Stimulated activated CD8-positive, alpha-beta memory T cell treated with anti-CD3 and anti-CD28 coated beads, Interleukin-15, amount 100 ng/mL, for 48 hours (primary cell): ENCODE data around the gene AK1.
"Not testable (repeated sequence)": the region's sequence is repeated elsewhere in the genome, so short reads cannot be mapped to it uniquely, and the experiment has no call there.

Source experiments
- DNase-seq, 2 donors: peaks; one replicate each; pipeline ENCODE4 v3.0.0-alpha.2; 2020; ENCODE audit warnings: low read depth in 2 of 2

The AK1 gene

GRCh38 chr9:127848756-127849504 is 28.5 kb downstream of the AK1 start:
- DNase-seq = no peak

- DNase-seq = no peak
These were observed 29.4 kb downstream of the AK1 start for GRCh38 chr9:127847833-127848755.

GRCh38 chr9:127847178-127847510 is 30.3 kb downstream of the AK1 start:
- no peak for DNase-seq

- DNase-seq = no peak
These were observed 30.9 kb downstream of the AK1 start for GRCh38 chr9:127846443-127847177.

GRCh38 chr9:127845619-127846018 is 31.9 kb downstream of the AK1 start:
- DNase-seq = not testable (repeated sequence)

- DNase-seq = no peak
These were observed 32.6 kb downstream of the AK1 start for GRCh38 chr9:127844821-127845359.

GRCh38 chr9:127841087-127841835 is 36.2 kb downstream of the AK1 start:
- DNase-seq = no peak

GRCh38 chr9:127838375-127839078 is 38.9 kb downstream of the AK1 start:
- DNase-seq = no peak

GRCh38 chr9:127837346-127837745 is 40.1 kb downstream of the AK1 start:
- DNase-seq = no peak

GRCh38 chr9:127836561-127836960 is 40.9 kb downstream of the AK1 start:
- DNase-seq = not testable (repeated sequence)

- peak; percentile 26 to 30 for DNase-seq
These were observed 41.4 kb downstream of the AK1 start for GRCh38 chr9:127835991-127836516.

GRCh38 chr9:127833555-127833954 is 43.9 kb downstream of the AK1 start:
- no peak for DNase-seq

- DNase-seq = no peak
These were observed 45.2 kb downstream of the AK1 start for GRCh38 chr9:127832248-127832647.

- no peak for DNase-seq
These were observed 48.1 kb downstream of the AK1 start for GRCh38 chr9:127829205-127829906.

- DNase-seq = no peak
These were observed 49.0 kb downstream of the AK1 start for GRCh38 chr9:127828262-127829031.

- DNase-seq = no peak
These were observed 51.1 kb downstream of the AK1 start for GRCh38 chr9:127826253-127826913.

- no peak for DNase-seq
These were observed 52.0 kb downstream of the AK1 start for GRCh38 chr9:127825319-127826051.

GRCh38 chr9:127822108-127822507 is 55.4 kb downstream of the AK1 start:
- DNase-seq = no peak
